GM12878 (cell line): ENCODE data around the gene OSM.

Experiments
- BACH1 ChIP-seq: fragments of 450-650 bp; IDR thresholded peaks from 2 replicates; pipeline ENCODE4 v1.6.1; 2017; ENCODE audit warnings: mild to moderate bottlenecking, borderline replicate concordance
- EZH2 ChIP-seq: IDR thresholded peaks from 2 replicates; pipeline ENCODE4 v1.6.1; 2012; ENCODE audit warnings: low read depth, mild to moderate bottlenecking, control low read depth, inconsistent platforms, low read length, borderline replicate concordance; ENCODE audit not compliant: control insufficient read depth
- JUND ChIP-seq: IDR thresholded peaks from 2 replicates; pipeline ENCODE4 v1.6.1; 2012; ENCODE audit warnings: low read depth, mild to moderate bottlenecking, low read length, improper control_type of control experiment, moderate library complexity
- KAT2A ChIP-seq: conservative IDR thresholded peaks from 2 replicates; pipeline ENCODE4 v1.6.1; 2011; ENCODE audit warnings: low read depth, low read length; ENCODE audit not compliant: control insufficient read depth
- KDM1A ChIP-seq: fragments of 200-600 bp; sonication (generic); IDR thresholded peaks from 2 replicates; pipeline ENCODE4 v1.6.1; 2016; ENCODE audit warnings: borderline replicate concordance
- NR2C2 ChIP-seq: IDR thresholded peaks from 2 replicates; pipeline ENCODE4 v1.6.1; 2011; ENCODE audit warnings: borderline replicate concordance, low read depth; ENCODE audit not compliant: control insufficient read depth, insufficient read length
- POLR2A ChIP-seq: IDR thresholded peaks from 2 replicates; pipeline ENCODE4 v1.6.1; 2011; ENCODE audit warnings: low read depth, mild to moderate bottlenecking, low read length
- RFX5 ChIP-seq: IDR thresholded peaks from 2 replicates; pipeline ENCODE4 v1.6.1; 2011; ENCODE audit warnings: low read depth, low read length, improper control_type of control experiment
- YY1 ChIP-seq: IDR thresholded peaks from 2 replicates; pipeline ENCODE4 v1.6.1; 2011; ENCODE audit warnings: low read depth, mild to moderate bottlenecking, low read length
- ZBTB11 ChIP-seq: fragments of 450-650 bp; formaldehyde crosslinking; IDR thresholded peaks from 2 replicates; pipeline ENCODE4 v1.5.0; 2022; ENCODE audit warnings: mild to moderate bottlenecking, missing genetic modification characterization
- TF ChIP-seq, protein P1 (sequence below), 3 experiments: IDR thresholded peaks in 2 of 3; conservative IDR thresholded peaks in 1 of 3; 2 replicates each; pipeline ENCODE4 v1.5.1; 2011; ENCODE audit warnings: low read depth in 3 of 3, low read length in 3 of 3, mild to moderate bottlenecking in 3 of 3, control low read depth in 2 of 3, moderate library complexity in 2 of 3, inconsistent platforms in 1 of 3, mixed read lengths in 1 of 3; ENCODE audit not compliant: control insufficient read depth in 2 of 3, insufficient read depth in 1 of 3; ENCODE audit errors: extremely low read depth in 1 of 3

DNA sequence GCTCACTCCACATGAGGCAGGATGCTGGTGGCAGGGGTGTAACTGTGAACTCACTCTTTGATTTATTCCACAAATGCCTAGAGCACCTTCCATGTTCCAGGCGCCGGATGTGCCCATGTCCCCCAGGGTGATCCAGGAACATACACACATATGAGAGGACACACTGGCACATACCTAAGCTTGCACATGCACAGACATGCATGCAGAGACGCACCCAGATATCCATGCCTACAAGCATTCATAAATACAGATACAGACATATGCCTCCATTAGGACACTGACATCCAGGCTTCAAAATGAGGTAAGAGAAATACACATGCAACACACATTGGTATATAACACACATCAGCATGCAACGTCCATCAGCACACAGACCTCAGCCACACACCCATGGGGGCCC, 4.5 kb downstream of the OSM start:
- TF ChIP-seq, protein P1, sequence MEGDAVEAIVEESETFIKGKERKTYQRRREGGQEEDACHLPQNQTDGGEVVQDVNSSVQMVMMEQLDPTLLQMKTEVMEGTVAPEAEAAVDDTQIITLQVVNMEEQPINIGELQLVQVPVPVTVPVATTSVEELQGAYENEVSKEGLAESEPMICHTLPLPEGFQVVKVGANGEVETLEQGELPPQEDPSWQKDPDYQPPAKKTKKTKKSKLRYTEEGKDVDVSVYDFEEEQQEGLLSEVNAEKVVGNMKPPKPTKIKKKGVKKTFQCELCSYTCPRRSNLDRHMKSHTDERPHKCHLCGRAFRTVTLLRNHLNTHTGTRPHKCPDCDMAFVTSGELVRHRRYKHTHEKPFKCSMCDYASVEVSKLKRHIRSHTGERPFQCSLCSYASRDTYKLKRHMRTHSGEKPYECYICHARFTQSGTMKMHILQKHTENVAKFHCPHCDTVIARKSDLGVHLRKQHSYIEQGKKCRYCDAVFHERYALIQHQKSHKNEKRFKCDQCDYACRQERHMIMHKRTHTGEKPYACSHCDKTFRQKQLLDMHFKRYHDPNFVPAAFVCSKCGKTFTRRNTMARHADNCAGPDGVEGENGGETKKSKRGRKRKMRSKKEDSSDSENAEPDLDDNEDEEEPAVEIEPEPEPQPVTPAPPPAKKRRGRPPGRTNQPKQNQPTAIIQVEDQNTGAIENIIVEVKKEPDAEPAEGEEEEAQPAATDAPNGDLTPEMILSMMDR (IDR thresholded peaks at IDR 0.05 in 2 of 3, conservative IDR thresholded peaks at IDR 0.05 in 1 of 3; ENCODE audit: control insufficient read depth in 2 of 3, extremely low read depth in 1 of 3, insufficient read depth in 1 of 3, low read depth in 3 of 3, low read length in 3 of 3), result no peak
- TF ChIP-seq POLR2A (no peak), JUND (no peak), RFX5 (no peak), NR2C2 (no peak), KAT2A (no peak), EZH2 (no peak), ZBTB11 (CRISPR knock-in tag) (no peak), KDM1A (no peak), YY1 (no peak), BACH1 (no peak)
